T-helper 2 cell treated with Interferon-gamma antibody and Interleukin-4, amounts not matched to agents 100 ng/mL and 5 ng/mL, for 36 hours (primary cell): Measurements from ENCODE around the gene RUNX1. TPM values are rescaled to one million over a fixed set of nuclear protein-coding genes. Genes with fewer than 3 reads are reported as not detected.

Experiments
- intact Hi-C: fragments of 100-400 bp; cut with micrococcal nuclease; formaldehyde crosslinking; loops from one replicate; pipeline ENCODE4 v1.15.1; 2023
- total RNA-seq: library from RNA; stranded (reverse); gene quantifications from 2 replicates; pipeline ENCODE4 v1.2.3, GENCODE V29; 2022

Gene RUNX1
- total RNA-seq, 1 donor from 2014 or later, result 84.3 TPM

GRCh38 chr21:35062016-35062415 is 12.9 kb upstream of the RUNX1 start:
- intact Hi-C loops, result no loop called here

- intact Hi-C loops, result loop anchor here (10.0 kb wide), 1 partner anchor 555 kb away; no protein-coding TSS in a partner anchor
Observed at GRCh38 chr21:35059742-35060141, 10.6 kb upstream of the RUNX1 start.

- intact Hi-C loops, result loop anchor here (10.0 kb wide), 1 partner anchor 557 kb away; no protein-coding TSS in a partner anchor
Observed at GRCh38 chr21:35058058-35058457, 9.0 kb upstream of the RUNX1 start.

- intact Hi-C loops, result loop anchor here (10.0 kb wide), 1 partner anchor 557 kb away; no protein-coding TSS in a partner anchor
Observed at GRCh38 chr21:35057428-35057827, 8.3 kb upstream of the RUNX1 start.

- intact Hi-C loops, result loop anchor here (5.0 to 10.0 kb wide), 2 partner anchors 44 to 561 kb away; no protein-coding TSS in a partner anchor
Observed at GRCh38 chr21:35053356-35054096, 4.4 kb upstream of the RUNX1 start.

GRCh38 chr21:35052801-35053200 is 3.7 kb upstream of the RUNX1 start:
- intact Hi-C loops, result loop anchor here (5.0 to 10.0 kb wide), 2 partner anchors 44 to 562 kb away; no protein-coding TSS in a partner anchor

- intact Hi-C loops, result loop anchor here (1.0 to 10.0 kb wide), 6 partner anchors 46 to 789 kb away; no protein-coding TSS in a partner anchor
Observed at GRCh38 chr21:35051287-35051818, 2.3 kb upstream of the RUNX1 start.

GRCh38 chr21:35050348-35051286 is 1.5 kb upstream of the RUNX1 start:
- intact Hi-C loops, result loop anchor here (1.0 to 10.0 kb wide), 6 partner anchors 47 to 790 kb away; no protein-coding TSS in a partner anchor

- intact Hi-C loops, result loop anchor here (1.0 to 10.0 kb wide), 9 partner anchors 21 to 477 kb away; no protein-coding TSS in a partner anchor
Observed at GRCh38 chr21:35048183-35048601, 910 bp downstream of the RUNX1 start.

GRCh38 chr21:35046880-35047229 is 2.2 kb downstream of the RUNX1 start:
- intact Hi-C loops, result loop anchor here (5.0 to 10.0 kb wide), 4 partner anchors 90 to 478 kb away; no protein-coding TSS in a partner anchor

- intact Hi-C loops, result loop anchor here (5.0 to 10.0 kb wide), 4 partner anchors 91 to 479 kb away; no protein-coding TSS in a partner anchor
Observed at GRCh38 chr21:35046263-35046624, 2.9 kb downstream of the RUNX1 start.

GRCh38 chr21:35045542-35046262 is 3.4 kb downstream of the RUNX1 start:
- intact Hi-C loops, result loop anchor here (1.0 to 10.0 kb wide), 6 partner anchors 19 to 479 kb away; no protein-coding TSS in a partner anchor

GRCh38 chr21:35044770-35045541 is 4.1 kb downstream of the RUNX1 start:
- intact Hi-C loops, result loop anchor here (1.0 to 10.0 kb wide), 6 partner anchors 19 to 480 kb away; no protein-coding TSS in a partner anchor

GRCh38 chr21:35044128-35044527 is 5.0 kb downstream of the RUNX1 start:
- intact Hi-C loops, result loop anchor here (10.0 kb wide), 2 partner anchors 299 to 481 kb away; no protein-coding TSS in a partner anchor

- intact Hi-C loops, result loop anchor here (10.0 kb wide), 2 partner anchors 299 to 481 kb away; no protein-coding TSS in a partner anchor
Observed at GRCh38 chr21:35043549-35043948, 5.6 kb downstream of the RUNX1 start.

GRCh38 chr21:35042836-35043235 is 6.3 kb downstream of the RUNX1 start:
- intact Hi-C loops, result loop anchor here (10.0 kb wide), 2 partner anchors 298 to 482 kb away; no protein-coding TSS in a partner anchor

GRCh38 chr21:35041881-35042280 is 7.2 kb downstream of the RUNX1 start:
- intact Hi-C loops, result loop anchor here (10.0 kb wide), 2 partner anchors 297 to 483 kb away; no protein-coding TSS in a partner anchor

GRCh38 chr21:35041122-35041521 is 8.0 kb downstream of the RUNX1 start:
- intact Hi-C loops, result loop anchor here (10.0 kb wide), 2 partner anchors 296 to 484 kb away; no protein-coding TSS in a partner anchor
